Activated B cell treated with CpG ODN at 0.5 μM for 24 hours (primary cell): ENCODE results near the gene C1QTNF12. TPM values are rescaled to one million over a fixed set of nuclear protein-coding genes. Genes with fewer than 3 reads are reported as not detected.

Experiments used
- ATAC-seq: fragments of 200-7000 bp; cut with Tn5 transposase; one replicate; pipeline ENCODE4 v1.10.0; 2021; ENCODE audit warnings: low read depth, mild to moderate bottlenecking, moderate library complexity
- CTCF ChIA-PET: fragments of 350-600 bp; sonication (Branson Sonifier 250); formaldehyde crosslinking; loops from one replicate; lab custom pipeline; 2021; ENCODE audit warnings: antibody characterized with exemption; lab: Charles Lee
- POLR2A ChIA-PET: fragments of 350-600 bp; sonication (Branson Sonifier 250); formaldehyde crosslinking; loops from one replicate; lab custom pipeline; 2021; ENCODE audit warnings: antibody characterized with exemption; lab: Charles Lee
- DNase-seq: peaks from one replicate; pipeline ENCODE4 v3.0.0; 2022
- H3K27ac Mint-ChIP-seq: one replicate; pipeline ENCODE4 v1.8.0; 2020; ENCODE audit warnings: mixed read lengths
- H3K27me3 Mint-ChIP-seq: one replicate; pipeline ENCODE4 v1.8.0; 2021; ENCODE audit warnings: mixed read lengths
- H3K36me3 Mint-ChIP-seq: one replicate; pipeline ENCODE4 v1.8.0; 2021; ENCODE audit warnings: low read depth, mixed read lengths
- H3K4me1 Mint-ChIP-seq: one replicate; pipeline ENCODE4 v1.8.0; 2021; ENCODE audit warnings: mixed read lengths
- H3K4me3 Mint-ChIP-seq: one replicate; pipeline ENCODE4 v1.8.0; 2020; ENCODE audit warnings: mild to moderate bottlenecking, mixed read lengths
- H3K9me3 Mint-ChIP-seq: one replicate; pipeline ENCODE4 v1.8.0; 2020; ENCODE audit warnings: mixed read lengths
- intact Hi-C: fragments of 100-400 bp; cut with micrococcal nuclease; formaldehyde crosslinking; loops from one replicate; pipeline ENCODE4 v1.15.1; 2024
- total RNA-seq: library from RNA; stranded (reverse); gene quantifications from 2 replicates; pipeline ENCODE4 v1.2.3, GENCODE V29; 2022
- TF ChIP-seq, protein P1 (sequence below): fragments of 200-600 bp; IDR thresholded peaks from one replicate; pipeline ENCODE4 v1.8.0; 2022; ENCODE audit warnings: antibody characterized with exemption, mild to moderate bottlenecking

Gene C1QTNF12, protein sequence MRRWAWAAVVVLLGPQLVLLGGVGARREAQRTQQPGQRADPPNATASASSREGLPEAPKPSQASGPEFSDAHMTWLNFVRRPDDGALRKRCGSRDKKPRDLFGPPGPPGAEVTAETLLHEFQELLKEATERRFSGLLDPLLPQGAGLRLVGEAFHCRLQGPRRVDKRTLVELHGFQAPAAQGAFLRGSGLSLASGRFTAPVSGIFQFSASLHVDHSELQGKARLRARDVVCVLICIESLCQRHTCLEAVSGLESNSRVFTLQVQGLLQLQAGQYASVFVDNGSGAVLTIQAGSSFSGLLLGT
- 2.5 and 2.7 TPM in 2 replicates for total RNA-seq

DNA sequence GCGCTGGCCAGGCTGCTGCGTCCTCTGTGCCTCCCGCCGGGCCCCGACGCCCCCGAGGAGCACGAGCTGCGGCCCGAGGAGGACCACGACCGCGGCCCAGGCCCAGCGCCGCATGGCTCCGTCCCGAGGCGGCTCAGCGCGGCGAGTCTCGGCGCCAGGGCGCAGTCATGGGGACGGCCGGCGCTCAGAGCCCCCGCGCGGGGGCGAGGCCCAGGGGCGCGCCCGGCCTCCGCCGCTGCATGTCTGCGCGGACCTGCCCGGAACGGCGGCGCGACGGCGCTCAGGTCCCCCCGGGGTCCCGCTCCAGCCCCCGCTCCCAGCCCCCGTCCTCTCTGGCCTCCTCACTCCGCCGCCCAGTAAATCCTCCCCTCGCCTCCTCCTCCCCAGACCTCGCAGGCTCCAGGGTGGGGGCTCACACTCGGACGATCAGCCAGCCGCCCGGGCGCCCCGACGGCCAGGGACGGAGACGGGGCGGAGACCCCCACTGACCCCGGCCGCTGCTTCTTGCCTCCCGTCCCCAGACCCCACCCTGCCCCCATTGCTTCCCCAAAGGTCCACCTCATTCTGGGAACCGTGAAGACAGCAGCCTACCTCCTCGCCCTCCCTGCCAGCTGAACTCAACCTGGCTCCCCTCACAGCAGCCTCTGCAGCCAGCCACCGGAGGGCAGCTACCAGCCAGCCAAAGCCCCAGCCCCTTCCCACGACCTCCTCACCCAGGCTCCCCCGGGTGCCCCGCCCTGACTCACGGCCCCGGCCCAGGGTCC is at the start of gene C1QTNF12:
Gene C1QTNF12 (minus strand): TSS at position 146 of the 764 bp plus-strand sequence. CDS start 32 bp downstream, at position 114.
- Mint-ChIP-seq H3K36me3 (no peaks in the 10 kb centered on the region), H3K27ac (no peak within 1 kb of the TSS), H3K9me3 (no peaks in the 10 kb centered on the region), H3K4me1 (peaks cover 19% of the 10 kb centered on the region), H3K4me3 (no peak within 1 kb of the TSS), H3K27me3 (no peaks in the 10 kb centered on the region)
- intact Hi-C loops, result no loop called here
- TF ChIP-seq, protein P1, sequence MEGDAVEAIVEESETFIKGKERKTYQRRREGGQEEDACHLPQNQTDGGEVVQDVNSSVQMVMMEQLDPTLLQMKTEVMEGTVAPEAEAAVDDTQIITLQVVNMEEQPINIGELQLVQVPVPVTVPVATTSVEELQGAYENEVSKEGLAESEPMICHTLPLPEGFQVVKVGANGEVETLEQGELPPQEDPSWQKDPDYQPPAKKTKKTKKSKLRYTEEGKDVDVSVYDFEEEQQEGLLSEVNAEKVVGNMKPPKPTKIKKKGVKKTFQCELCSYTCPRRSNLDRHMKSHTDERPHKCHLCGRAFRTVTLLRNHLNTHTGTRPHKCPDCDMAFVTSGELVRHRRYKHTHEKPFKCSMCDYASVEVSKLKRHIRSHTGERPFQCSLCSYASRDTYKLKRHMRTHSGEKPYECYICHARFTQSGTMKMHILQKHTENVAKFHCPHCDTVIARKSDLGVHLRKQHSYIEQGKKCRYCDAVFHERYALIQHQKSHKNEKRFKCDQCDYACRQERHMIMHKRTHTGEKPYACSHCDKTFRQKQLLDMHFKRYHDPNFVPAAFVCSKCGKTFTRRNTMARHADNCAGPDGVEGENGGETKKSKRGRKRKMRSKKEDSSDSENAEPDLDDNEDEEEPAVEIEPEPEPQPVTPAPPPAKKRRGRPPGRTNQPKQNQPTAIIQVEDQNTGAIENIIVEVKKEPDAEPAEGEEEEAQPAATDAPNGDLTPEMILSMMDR, result no peak
- DNase-seq, result no peak
- ChIA-PET POLR2A (interaction anchor here (0.6 kb wide), 1 partner anchor 121 kb away, joined by 3 read pairs; no protein-coding TSS in a partner anchor), CTCF (interaction anchor here (1.1 kb wide), 1 partner anchor 124 kb away, joined by 3 read pairs; no protein-coding TSS in a partner anchor)
- ATAC-seq, result no peak

DNA sequence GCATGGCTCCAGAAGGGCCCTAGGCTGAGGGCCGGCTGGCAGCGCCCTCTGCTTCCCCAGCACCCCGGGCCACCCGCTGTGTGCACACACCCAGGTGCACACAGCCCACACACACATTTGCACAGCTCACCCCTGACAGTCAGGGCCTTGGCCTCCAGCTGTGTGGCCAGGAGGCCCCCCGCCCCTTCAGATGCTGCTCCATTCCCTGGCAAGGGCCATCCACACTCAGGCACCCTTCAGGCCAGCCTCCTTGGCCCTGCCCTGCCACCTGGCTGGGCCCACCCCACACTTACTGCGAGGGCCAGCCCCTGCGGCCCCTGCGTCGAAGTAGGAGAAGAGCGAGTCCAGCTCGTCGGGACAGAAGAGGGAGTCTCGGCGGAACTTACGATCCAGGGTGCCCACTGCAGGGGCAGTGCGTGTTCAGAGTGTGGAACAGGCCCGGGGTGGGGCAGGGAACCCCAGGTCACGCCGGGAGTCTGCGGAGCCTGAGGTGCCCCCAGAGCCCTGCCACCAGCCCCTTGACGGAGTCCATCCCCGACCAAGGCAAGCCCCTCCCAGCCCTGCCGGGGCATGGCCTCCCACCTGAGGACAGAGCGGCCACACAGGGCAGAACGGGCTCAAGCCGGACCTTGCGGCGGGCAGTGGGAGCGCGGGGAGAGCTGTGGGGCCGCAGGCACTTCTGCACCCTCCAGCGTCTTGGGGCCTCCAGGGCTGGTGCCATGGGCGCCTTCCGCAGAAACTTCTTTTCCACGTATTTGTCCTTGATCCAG is 48.8 kb upstream of the C1QTNF12 start:
- H3K4me1 Mint-ChIP-seq, result peaks cover 6% of the 10 kb centered on the region

DNA sequence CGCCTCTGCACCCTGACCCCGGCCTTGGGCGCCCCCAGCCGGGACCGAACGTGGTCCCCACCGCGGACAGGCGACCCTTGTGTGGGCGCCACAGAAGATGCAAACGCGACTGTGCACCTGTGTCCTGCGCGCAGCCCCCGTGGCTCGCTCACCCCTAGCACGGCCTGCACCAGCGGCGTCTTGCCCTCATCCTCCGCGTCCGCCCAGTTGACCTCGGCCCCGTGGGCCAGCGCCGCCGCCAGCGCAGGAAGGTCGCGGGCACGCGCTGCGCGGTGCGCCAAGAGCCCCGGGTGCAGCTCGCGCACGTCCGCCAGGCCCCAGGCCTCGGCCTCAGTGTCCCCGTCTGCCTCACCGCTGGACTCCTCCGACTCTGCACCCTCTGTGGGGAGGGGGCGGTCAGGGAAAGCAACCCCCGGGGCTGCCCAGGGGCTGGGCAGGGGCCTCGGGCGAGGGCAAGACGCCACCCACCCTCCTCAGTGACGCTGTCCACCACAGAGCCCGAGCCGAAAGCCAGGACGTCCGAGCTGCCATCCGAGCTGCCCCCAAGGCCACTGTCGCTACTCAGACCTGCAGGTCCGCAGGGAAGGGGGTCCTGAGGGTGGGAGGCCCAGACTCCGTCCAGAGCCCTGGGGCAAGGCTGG is 47.8 kb upstream of the C1QTNF12 start:
- CTCF ChIA-PET, result no interaction called here
- peaks cover 10% of the 10 kb centered on the region for H3K4me1 Mint-ChIP-seq
- POLR2A ChIA-PET, result no interaction called here
- TF ChIP-seq, protein P1, result no peak
- H3K27me3 Mint-ChIP-seq, result peaks cover 2% of the 10 kb centered on the region
- no peak overlapping the region for H3K4me3 Mint-ChIP-seq
- ATAC-seq, result no peak
- H3K27ac Mint-ChIP-seq, result no peak overlapping the region
- DNase-seq, result no peak
- H3K9me3 Mint-ChIP-seq, result no peaks in the 10 kb centered on the region
- intact Hi-C loops, result loop anchor here (5.0 kb wide), 1 partner anchor 87 kb away; the partner anchor contains the start of gene TNFRSF18
- no peaks in the 10 kb centered on the region for H3K36me3 Mint-ChIP-seq

More for the DNA sequence above, 48.8 kb upstream of the C1QTNF12 start:
- ATAC-seq (no peak), DNase-seq (no peak)
- Mint-ChIP-seq H3K27ac (no peak overlapping the region), H3K9me3 (no peaks in the 10 kb centered on the region), H3K27me3 (no peaks in the 10 kb centered on the region), H3K36me3 (no peaks in the 10 kb centered on the region), H3K4me3 (no peak overlapping the region)
- intact Hi-C loops, result no loop called here
- CTCF ChIA-PET, result interaction anchor here (0.9 kb wide), 1 partner anchor 263 kb away, joined by 4 read pairs; no protein-coding TSS in a partner anchor
- POLR2A ChIA-PET, result interaction anchor here (0.6 kb wide), 1 partner anchor 27 kb away, joined by 5 read pairs; no protein-coding TSS in a partner anchor
- TF ChIP-seq, protein P1, result no peak

DNA sequence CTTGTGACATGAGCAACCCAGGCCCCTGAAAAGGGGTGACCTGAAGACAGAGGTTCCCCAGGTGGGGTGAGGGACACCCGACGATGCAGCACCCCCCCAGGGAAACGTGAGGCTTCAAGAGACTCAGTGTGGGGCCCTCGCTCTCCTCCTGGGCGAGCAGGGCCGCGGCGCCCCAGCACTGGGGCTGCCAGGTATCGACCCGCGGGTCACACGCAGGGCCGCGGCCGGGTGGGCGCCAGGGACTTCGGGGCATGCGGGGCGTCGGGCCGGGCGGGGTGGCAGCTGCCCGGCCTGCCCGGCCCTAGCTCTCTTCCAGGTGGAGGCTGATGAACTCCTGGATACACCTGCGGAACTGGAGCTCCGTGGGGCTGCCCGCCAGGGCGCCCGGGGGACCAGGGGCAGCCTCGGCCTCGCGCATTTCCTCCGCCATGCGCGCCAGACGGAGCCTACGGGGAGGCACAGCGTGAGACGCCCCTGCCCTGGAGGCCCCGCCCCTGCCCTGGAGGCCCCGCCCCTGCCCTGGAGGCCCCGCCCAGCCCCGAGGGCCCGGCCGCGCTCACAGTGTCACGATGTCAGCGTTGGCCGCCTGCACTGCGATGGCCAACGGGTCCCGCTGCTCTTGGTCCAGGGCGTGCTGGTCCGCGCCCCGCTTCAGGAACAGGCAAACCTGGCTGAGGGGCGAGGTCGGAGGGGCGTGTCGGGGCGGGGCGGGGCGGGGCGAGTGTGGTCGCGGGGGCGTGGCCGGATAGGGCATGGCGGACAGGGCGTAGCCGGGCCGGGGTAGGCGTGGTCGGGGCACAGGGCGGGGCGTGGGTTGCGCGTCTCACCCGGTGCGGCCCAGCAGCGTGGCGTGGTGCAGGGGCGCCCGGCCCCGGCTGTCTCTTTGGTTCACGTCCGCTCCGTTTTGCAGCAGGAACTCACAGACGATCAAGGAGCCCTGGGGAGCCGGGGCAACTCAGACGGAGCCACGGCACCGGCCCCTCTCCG is 47.0 kb upstream of the C1QTNF12 start:
- Mint-ChIP-seq H3K27ac (no peak overlapping the region), H3K9me3 (no peaks in the 10 kb centered on the region), H3K36me3 (no peaks in the 10 kb centered on the region), H3K27me3 (peaks cover 2% of the 10 kb centered on the region), H3K4me3 (no peak overlapping the region), H3K4me1 (peaks cover 10% of the 10 kb centered on the region)
- TF ChIP-seq, protein P1, result no peak
- DNase-seq (no peak), ATAC-seq (no peak)
- POLR2A ChIA-PET, result no interaction called here
- CTCF ChIA-PET, result interaction anchor here (0.7 kb wide), 1 partner anchor 171 kb away, joined by 3 read pairs; no protein-coding TSS in a partner anchor
- intact Hi-C loops, result loop anchor here (5.0 kb wide), 1 partner anchor 86 kb away; the partner anchor contains the start of gene TNFRSF18
